ENCODE data around the gene ALKBH5.

DNA sequence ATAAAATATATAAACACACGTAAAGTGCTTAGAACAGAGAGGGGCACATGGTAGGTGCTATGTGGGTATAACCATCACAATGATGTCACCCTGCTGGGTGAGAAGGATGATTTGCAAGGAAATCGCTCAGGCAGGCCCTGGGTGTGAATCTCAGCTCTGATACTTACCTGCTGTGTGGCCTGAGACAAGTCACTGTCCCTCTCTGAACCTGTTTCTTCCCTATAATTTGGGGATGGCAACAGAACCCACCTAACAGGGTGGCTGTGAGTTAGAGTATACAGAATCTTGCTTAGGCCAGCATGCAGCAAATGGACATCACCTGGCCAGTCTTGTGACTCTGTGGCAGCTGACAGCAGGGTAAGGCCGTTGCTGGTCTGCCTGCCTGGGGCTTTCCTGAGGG, 36.6 kb upstream of the ALKBH5 start:
- TF ChIP-seq POLR2AphosphoS5 (IDR thresholded peaks at IDR 0.05), result no peak
- TF ChIP-seq, protein P1, sequence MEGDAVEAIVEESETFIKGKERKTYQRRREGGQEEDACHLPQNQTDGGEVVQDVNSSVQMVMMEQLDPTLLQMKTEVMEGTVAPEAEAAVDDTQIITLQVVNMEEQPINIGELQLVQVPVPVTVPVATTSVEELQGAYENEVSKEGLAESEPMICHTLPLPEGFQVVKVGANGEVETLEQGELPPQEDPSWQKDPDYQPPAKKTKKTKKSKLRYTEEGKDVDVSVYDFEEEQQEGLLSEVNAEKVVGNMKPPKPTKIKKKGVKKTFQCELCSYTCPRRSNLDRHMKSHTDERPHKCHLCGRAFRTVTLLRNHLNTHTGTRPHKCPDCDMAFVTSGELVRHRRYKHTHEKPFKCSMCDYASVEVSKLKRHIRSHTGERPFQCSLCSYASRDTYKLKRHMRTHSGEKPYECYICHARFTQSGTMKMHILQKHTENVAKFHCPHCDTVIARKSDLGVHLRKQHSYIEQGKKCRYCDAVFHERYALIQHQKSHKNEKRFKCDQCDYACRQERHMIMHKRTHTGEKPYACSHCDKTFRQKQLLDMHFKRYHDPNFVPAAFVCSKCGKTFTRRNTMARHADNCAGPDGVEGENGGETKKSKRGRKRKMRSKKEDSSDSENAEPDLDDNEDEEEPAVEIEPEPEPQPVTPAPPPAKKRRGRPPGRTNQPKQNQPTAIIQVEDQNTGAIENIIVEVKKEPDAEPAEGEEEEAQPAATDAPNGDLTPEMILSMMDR (IDR thresholded peaks at IDR 0.05), result no peak
- TF ChIP-seq POLR2A (IDR thresholded peaks at IDR 0.05), result no peak
